NB4 (cell line): ENCODE results near the gene LDLRAD3.
"Not testable (repeated sequence)": the region's sequence is repeated elsewhere in the genome, so short reads cannot be mapped to it uniquely, and the experiment has no call there.

Source experiments
- DNase-seq: peaks from one replicate; pipeline ENCODE4 v3.0.0; 2010; ENCODE audit warnings: low read depth
- H3K4me3 ChIP-seq: one replicate; pipeline ENCODE4 v1.5.1; 2011; ENCODE audit warnings: mild to moderate bottlenecking, low read depth, low read length, moderate library complexity
- MYC ChIP-seq: IDR thresholded peaks from 2 replicates; pipeline ENCODE4 v1.6.1; 2011; ENCODE audit warnings: low read depth, low read length
- POLR2A ChIP-seq: IDR thresholded peaks from 2 replicates; pipeline ENCODE4 v1.6.1; 2011; ENCODE audit warnings: mild to moderate bottlenecking; ENCODE audit not compliant: insufficient read length; ENCODE audit errors: extremely low read depth
- TF ChIP-seq, protein P1 (sequence below): IDR thresholded peaks from one replicate; pipeline ENCODE4 v1.5.1; 2012; ENCODE audit warnings: low read depth, low read length
- TF ChIP-seq, protein P2 (sequence below): IDR thresholded peaks from 2 replicates; pipeline ENCODE4 v1.6.1; 2011; ENCODE audit warnings: low read depth, low read length

Gene LDLRAD3

DNA sequence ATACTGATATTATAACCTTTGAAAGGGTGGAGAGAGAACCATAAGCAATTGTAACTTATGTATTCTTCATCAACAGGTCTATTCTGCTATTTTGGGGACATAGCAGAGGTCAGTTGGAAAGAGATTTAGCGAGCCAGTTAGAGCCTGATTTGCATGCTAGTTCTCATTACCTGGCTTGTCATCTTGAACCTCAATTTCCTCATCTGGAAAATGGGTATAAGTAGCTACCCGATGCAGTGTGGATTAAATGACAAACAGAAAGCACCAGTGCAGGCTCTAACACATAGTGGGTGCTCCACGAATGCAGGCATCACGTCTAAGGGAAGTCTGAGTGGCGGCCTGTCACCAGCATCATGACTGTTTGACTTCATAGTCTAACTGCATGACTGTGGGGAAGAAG is 67.7 kb downstream of the LDLRAD3 start:
- TF ChIP-seq POLR2A (no peak), MYC (no peak)
- TF ChIP-seq, protein P1, sequence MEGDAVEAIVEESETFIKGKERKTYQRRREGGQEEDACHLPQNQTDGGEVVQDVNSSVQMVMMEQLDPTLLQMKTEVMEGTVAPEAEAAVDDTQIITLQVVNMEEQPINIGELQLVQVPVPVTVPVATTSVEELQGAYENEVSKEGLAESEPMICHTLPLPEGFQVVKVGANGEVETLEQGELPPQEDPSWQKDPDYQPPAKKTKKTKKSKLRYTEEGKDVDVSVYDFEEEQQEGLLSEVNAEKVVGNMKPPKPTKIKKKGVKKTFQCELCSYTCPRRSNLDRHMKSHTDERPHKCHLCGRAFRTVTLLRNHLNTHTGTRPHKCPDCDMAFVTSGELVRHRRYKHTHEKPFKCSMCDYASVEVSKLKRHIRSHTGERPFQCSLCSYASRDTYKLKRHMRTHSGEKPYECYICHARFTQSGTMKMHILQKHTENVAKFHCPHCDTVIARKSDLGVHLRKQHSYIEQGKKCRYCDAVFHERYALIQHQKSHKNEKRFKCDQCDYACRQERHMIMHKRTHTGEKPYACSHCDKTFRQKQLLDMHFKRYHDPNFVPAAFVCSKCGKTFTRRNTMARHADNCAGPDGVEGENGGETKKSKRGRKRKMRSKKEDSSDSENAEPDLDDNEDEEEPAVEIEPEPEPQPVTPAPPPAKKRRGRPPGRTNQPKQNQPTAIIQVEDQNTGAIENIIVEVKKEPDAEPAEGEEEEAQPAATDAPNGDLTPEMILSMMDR = no peak
- TF ChIP-seq, protein P2, sequence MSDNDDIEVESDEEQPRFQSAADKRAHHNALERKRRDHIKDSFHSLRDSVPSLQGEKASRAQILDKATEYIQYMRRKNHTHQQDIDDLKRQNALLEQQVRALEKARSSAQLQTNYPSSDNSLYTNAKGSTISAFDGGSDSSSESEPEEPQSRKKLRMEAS = no peak
- no peak overlapping the region for H3K4me3 ChIP-seq

DNA sequence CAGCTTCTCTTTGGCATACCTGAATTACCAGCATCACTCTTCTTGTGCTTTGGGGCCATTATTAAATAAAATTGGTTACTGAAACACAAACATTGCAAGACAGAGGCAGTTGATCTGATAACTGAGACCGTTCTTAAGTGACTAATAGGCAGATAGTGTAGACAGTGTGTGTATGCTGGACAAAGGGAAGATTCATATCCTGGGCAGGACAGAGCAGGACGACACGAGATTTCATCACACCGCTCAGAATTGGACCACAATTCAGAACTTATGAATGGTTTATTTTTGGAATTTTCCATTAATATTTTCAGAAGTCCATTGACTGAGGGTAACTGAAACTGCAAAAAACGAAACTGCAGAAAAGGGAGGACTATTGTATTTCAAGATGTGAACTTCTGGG is 68.6 kb downstream of the LDLRAD3 start:
- no peak overlapping the region for H3K4me3 ChIP-seq
- TF ChIP-seq, protein P2 = no peak
- TF ChIP-seq POLR2A = no peak
- TF ChIP-seq, protein P1 = no peak
- no peak for TF ChIP-seq MYC
- DNase-seq = no peak

More for the DNA sequence above, 67.7 kb downstream of the LDLRAD3 start:
- no peak for DNase-seq

DNA sequence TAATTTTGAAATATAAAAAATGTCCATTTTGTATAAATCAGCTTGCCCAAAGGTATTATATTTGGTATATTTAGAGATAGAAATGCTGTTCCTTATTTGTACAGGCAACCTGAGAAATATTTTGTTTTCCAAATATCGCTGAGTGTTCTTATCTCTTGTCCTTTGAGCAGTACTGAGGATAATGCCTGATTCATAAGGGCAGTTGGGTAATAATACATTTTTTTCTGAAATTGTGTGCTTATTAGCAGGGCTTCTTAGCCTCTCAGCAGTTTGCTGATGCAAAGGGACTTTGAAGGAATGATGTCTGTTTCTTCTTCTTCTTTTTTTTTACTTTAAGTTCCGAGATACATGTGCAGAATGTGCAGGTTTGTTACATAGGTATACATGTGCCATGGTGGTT is 69.1 kb downstream of the LDLRAD3 start:
- DNase-seq = no peak
- no peak for TF ChIP-seq POLR2A
- TF ChIP-seq MYC = no peak
- TF ChIP-seq, protein P1 = no peak
- TF ChIP-seq, protein P2 = no peak
- no peak overlapping the region for H3K4me3 ChIP-seq

DNA sequence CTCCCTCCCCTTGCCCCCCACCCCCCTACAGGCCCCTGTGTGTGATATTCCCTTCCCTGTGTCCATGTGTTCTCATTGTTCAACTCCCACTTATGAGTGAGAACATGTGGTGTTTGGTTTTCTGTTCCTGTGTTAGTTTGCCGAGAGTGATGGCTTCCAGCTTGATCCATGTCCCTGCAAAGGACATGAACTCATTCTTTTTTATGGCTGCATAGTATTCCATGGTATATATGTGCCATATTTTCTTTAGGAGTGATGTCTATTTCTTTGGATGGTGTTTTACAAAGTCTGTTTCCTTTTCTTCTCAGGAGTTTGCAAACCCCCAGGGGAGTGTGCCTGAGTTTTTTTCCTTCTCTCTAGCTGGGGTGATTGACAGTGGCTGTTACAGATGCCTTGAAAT is 69.6 kb downstream of the LDLRAD3 start:
- DNase-seq = not testable (repeated sequence)

DNA sequence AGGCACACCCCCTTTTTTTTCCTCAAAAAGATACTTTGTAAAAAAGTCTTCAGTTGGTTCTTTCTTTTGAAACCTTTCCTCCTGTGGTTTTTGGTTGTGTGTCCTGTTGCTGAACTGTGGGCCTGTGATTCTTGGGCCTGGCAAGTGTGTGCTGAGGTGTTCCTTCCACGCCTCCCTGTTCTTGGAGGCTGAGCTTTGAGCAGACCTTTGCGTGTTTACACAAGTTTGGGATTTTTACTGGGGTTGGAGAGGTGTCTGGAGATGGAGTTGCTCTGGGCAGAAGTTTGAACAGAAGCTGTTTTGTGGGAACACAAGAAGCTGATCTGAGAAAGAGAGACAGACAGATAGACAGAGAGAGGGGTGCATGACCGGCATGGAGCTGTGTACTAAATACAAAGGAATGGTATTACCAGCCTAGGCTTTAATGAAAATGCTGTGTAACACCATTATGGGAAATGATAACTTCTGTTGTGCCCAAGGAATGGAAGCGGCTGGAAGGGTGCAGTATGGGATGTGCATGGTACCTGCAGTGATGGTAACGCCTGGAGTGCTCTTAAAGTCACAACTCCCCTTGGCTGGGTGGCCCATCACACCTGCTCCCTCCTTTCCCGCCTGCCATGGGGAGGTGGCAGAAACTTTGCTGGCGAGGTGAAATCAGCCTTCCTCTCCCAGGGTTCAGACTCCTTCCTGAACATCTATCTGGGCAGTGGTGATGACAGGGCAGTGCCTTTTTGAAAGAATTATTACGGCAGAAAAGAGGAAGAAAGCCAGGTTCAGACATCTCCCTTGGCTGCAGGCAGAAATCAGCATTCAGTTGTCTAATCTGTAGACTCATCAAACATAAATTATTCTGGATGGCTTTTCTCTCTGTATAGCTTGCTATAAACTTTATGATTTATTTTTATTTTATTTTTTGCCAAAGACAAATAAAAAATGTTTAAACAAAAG is 70.4 kb downstream of the LDLRAD3 start:
- no peak for DNase-seq
- H3K4me3 ChIP-seq = no peak overlapping the region
- TF ChIP-seq, protein P1 = no peak
- TF ChIP-seq, protein P2 = no peak
- TF ChIP-seq MYC (no peak), POLR2A (no peak)

More for the DNA sequence above, 69.6 kb downstream of the LDLRAD3 start:
- not testable (repeated sequence) for H3K4me3 ChIP-seq

DNA sequence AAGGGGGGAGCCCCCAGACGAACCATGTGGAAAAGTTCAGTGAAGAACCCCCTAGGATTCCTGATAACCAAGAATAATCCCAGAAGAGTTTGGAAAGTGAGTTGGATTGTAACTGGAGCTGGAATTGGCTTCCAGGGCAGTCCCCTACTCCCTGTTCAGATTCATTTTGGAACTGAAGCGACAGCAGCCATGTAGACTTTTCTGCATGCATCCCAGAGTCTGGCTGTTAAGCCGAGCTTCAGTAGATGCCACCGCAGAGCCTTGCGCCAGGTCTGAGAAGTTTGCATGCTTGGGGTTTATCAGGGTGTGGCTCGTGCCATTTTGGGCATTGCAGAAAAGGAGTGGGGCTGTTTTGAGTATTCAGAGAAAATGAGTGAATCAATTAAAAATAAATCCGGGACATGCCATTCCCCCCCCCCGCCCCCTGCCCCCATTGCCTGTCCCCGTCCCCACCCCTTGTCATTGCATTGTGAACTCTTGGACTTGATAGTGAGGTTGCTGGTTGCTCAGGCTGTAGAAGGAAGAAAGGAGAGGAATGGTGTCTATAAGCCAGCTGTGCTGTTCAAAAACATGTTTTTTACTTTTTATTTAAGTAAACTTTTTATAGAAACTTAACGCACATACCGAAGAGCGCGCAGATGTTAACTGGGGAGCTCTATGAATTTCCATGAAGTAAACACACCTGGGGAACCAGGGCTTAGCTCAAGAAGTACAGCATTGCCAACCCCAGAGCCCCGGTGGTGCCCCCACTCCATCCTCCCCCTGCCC is 71.2 kb downstream of the LDLRAD3 start:
- no peak for DNase-seq
- H3K4me3 ChIP-seq = no peak overlapping the region
- no peak for TF ChIP-seq MYC
- TF ChIP-seq, protein P2 = no peak
- TF ChIP-seq, protein P1 = no peak
- TF ChIP-seq POLR2A = no peak
